HG03558 (cell line): Measurements from ENCODE around the gene LMO1.

Experiments used
- ATAC-seq: cut with Tn5 transposase; IDR thresholded peaks from one replicate; pipeline ENCODE4 v1.9.1; 2021; ENCODE audit warnings: moderate number of reproducible peaks; ENCODE audit not compliant: unreplicated experiment; ENCODE audit errors: extremely low read depth

LMO1 gene

GRCh38 chr11:8177136-8177535, 86.5 kb downstream of the LMO1 start:
- ATAC-seq = no peak
